Fibroblast of peridontal ligament (primary cell): ENCODE measurements around the gene ZNF579.
"Not testable (repeated sequence)": the region's sequence is repeated elsewhere in the genome, so short reads cannot be mapped to it uniquely, and the experiment has no call there.

Source experiments
- DNase-seq: peaks from one replicate; pipeline ENCODE4 v3.0.0-alpha.2; 2010; ENCODE audit errors: extremely low read depth

The ZNF579 gene

DNA sequence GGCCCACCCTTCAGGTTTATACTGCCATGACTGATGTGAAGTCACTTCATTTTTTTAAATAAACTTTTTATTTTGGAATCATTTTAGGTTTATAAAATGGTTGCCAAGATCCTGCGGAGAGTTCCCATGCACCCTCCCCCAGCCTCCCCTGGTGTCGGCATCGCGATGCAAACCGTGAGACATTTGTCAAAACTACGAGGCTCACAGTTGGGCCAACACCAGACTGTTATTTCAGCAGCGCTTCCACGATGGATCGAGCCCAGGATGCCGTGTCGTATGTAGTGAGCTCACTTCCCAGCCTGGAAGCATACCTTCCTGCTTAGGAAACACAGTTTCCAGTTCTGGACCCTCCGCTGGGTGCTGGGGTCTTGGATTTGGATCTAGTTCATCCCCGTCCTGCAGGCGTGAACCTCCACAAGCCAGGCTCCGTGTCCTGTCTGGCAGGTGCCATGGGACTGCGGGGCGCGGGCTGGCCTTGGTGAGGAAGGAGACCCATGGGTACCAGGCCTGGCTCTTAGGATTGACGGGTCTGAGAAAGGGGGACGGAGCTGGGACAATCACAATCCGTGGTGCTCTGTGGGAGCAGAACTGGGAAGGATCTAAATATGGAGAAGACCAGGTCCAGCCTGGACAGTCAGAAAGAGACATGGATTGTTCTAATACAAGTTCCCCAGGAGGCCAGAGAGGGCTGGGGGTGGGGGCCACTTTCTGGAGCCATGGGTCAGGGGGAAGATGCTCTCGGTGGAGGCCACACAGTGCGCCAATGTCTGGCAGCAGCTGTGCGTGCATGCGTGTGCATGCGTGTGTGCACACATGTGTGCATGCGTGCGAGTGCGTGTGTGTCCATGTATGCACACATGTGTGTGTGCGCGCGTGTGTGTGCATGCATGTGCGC, 41.3 kb downstream of the ZNF579 start:
- no peak for DNase-seq

DNA sequence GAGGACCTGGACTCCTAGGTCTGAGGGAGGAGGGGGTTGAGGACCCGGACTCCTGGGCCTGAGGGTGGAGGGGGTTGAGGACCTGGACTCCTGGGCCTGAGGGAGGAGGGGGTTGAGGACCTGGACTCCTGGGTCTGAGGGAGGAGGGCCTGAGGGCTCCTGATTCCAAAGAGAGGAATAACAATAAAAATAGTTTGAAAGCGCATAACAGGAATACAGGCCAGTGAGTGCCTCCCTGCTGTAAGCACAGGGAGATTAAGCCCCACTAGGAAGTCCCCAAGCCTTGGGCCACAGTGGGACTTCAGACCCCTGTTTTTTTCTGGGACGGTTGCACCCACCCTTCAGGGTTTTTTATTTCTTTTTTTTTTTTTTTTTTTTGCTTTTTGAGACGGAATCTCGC, 42.5 kb downstream of the ZNF579 start:
- DNase-seq, result no peak

DNA sequence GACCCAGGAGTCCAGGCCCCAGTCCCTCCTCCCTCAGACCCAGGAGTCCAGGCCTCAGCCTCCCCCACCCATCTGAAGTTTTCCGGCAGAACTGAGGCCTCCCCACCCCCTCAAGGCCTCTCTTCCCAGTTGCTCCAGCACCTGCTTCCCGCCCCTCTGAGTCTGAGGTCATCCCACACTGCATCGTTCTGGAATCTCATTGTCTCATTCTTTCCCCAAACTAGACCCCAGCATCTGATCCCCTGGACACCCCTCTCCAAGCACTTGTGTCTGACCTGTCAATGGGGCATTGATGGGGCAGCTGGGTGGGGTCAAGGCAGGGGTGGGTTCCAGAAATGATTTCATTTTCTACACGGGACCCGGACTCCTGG, 42.9 kb downstream of the ZNF579 start:
- no peak for DNase-seq

DNA sequence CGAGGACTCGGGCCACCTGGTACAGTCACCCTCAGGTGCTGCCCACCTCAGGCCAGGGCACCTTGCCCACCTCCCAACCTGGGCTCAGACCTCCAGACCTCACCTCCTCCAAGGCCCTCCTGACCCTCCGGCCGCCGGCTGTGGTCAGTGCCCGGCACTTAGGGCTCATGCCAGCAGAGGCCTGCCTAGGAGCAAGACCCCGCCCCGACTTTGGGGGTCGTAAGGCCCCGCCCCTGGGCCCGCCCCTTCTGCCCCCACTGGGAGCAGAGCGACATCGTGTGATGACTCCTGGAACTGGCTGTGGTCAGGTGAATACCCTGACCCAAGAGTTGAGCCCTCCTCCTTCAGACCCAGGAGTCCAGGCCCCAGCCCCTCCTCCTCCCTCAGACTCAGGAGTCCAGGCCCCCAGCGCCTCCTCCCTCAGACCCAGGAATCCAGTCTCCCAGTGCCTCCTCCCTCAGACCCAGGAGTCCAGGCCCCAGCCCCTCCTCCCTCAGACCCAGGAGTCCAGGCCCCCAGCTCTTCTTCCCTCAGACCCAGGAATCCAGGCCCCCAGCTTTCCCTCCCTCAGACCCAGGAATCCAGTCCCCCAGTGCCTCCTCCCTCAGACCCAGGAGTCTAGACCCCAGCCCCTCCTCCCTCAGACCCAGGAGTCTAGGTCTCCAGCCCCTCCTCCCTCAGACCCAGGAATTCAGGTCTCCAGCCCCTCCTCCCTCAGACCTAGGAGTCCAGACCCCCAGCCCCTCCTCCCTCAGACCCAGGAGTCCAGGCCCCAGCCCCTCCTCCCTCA, 43.5 kb downstream of the ZNF579 start, which contains the start of gene SBK2:
Gene SBK2 (minus strand): TSS at position 183 of the 790 bp plus-strand sequence. CDS start 839 bp downstream, outside the sequence.
- DNase-seq, result no peak

DNA sequence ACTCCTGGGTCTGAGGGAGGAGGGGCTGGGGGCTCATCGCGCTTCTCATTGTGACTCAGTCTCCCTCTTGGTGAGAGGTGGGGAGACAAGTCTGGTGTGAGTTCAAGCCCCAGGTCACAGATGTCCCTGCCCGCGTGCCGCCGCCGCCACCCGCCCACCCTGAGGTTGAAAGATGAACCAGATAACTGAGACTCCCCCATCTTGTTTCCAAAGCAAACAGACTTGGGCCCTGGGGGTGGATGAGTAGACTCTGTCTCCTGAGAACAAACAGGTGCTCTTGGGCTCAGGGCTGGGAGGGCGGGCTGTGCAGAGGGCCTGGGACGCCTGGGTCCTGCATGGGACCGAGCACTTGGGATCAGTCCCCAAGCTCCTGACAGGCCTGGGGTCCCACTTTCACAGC, 44.3 kb downstream of the ZNF579 start:
- DNase-seq, result no peak

DNA sequence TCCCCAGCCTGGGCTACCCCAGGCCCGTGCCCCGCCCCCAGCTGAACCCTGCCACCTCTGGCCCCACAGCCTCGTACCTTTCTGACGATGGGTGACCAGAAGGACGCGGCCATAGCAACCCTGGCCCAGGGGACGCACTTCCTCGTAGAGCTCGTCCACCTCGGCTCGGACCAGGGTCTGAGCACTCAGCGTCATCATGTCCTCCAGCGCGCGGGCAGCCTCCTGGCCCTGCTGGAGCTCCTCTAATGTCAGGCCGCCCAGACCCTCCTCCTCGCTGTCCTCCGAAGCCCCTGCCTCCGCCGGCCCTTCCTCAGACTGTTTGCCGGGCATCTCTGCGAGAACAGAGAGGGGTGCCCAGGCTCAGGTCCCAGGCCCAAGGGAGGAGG, 44.7 kb downstream of the ZNF579 start:
- no peak for DNase-seq

DNA sequence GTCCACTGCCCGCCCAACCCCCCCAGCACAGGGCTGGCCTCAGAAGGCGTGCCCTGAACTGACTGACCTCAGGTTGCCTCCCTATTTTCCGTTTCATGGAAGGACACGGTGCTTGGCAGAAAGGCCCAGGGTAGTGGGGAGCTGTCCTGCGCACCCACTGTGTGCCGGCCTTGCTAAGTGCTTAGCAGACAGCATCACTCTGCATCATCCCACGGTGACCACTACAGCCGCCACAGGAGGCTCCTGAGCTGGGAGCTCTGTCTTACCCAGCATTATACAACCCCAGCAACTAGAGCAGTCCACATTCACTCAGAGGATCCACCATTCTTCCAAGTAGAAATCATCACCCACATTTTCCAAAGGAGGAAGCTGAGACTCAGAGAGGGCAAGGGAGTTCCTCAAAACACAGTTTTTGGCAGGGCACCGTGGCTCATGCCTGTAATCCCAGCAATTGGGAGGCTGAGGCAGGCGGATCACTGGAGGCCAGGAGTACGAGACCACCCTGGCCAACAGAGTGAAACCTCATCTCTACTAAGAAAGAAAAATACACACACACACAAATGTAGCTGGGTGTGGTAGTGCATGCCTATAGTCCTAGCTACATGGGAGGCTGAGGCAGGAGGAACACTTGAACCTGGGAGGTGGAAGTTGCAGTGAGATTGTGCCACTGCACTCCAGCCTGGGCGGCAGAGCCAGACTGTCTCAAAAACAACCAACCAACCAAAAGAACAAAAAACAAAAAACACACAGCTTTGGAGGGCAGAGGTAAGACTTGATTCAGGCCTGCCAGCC, 45.3 kb downstream of the ZNF579 start:
- no peak for DNase-seq

DNA sequence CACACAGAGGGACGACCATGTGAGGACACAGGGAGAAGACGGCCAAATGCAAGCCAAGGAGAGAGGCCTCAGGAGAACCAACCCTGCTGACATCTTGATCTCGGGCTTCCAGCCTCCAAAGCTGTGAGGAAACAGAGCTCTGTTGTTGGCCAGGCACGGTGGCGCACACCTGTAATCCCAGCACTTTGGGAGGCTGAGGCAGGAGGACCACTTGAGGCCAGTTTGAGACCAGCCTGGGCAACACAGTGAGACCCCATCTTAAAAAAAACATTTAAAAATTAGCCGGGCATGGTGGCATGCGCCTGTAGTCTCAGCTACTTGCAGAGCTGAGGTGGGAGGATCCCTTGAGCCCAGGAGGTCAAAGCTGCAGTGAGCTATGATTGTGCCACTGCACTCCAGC, 46.4 kb downstream of the ZNF579 start:
- DNase-seq, result not testable (repeated sequence)

DNA sequence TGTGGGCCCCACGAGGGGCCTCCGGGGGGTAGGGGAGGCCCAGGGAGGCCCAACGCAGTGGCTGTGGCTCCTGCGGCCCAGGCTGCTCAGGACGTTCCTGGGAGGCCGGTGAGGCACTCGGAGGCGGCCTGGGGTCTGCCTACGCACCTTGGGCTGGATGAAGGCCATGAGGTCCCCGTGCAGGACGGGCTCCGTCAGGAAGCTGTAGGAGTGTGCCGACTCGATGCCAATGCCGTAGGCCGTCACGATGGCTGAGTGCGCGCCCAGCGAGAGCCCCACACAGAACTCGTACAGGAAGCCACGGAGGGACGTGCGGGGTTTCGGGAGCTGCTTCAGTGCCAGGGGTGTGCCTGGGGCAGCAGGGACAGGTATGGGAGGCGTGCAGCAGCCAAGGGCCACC, 49.7 kb downstream of the ZNF579 start:
- DNase-seq, result no peak

DNA sequence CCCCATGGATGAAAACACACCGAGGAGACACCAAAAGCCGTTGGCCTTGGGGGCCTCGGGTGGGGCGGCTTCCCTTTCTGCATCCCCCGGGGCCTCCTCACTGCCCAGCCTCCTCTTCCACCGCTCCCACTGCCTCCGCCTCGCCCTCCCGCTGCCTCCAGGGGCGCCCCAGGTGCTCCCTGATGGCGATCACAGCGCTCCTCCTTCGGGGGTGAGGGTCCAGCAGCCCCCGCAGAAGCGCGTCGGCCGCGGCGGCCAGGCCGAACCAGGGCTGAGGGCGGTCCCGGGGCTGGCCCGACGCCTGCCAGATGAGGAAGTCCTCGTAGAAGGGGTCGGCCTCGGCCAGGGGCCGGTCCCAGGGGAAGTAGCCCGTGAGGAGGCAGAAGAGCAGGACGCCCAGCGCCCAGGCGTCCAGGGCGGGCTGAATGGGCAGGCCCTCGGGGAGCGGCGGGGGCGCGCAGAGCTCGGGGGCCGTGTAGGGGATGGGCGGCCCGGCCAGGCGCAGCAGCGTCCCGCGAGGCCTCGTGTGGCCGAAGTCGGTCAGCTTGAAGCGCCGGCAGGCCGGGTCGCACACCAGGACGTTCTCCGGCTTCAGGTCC, 50.9 kb downstream of the ZNF579 start:
- DNase-seq, result no peak

DNA sequence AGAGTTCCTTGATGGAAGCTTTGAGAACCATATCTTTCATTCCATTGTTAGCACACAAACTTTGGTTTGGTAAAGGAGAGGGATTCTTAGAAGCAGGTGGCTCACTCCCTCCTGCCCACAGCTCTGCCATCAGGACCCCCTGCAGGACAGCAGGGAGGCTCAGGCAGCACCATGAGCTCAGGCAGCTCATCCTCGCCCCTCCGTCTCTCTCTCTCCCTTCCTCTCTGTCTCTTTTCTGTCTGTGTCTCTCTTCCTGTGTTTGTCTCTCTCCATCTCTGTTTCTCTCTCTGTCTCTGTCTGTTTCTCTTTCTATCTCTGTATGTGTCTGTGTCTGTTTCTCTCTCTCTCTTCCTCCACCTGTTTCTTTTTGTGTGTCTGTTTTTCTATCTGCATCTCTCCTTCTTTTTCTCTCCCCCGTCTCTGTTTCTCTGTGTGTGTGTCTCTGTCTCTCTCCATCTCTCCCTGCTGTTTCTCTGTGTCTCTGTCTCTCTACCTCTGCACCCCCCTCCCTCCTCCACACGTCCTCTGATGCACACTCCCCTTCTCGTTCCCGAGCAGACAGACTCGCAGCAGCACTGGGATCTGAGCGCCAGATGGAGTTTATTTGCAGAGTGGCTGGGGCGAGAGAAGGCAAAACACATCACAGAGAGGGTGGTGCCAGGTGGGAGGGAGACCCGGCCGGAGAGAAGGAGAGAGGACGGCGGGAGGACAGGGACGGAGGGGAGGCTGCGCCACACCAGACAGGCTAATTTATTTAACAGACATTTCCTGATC, 52.4 kb downstream of the ZNF579 start:
- no peak for DNase-seq

DNA sequence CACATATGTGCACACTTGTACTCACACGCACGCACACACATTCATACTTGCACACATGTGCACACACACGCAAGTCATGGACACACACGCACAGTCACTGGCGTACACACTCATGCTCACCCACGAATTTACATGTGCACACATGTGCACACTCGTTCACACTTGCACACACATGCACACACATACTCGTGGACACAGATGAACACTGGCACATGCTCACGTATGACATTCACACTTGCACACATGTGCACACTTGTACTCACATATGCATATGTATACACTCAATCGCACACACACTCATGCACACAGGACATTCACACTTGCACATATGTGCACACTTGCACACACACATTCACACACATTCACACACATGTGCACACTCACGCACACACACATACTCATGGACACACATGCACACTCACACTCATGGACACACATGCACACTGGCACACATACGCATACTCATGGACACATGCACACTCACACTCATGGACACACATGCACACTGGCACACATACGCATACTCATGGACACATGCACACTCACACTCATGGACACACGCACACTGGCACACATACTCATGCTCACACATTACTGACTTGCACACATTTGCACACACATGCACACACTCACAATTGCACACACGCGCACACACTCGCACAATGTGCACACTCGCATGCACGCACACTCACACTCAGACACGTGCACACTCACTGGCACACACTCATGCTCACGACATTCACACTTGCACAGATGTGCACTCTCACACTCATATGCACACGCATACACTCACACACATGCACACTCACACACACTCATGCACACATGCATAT, 53.2 kb downstream of the ZNF579 start:
- no peak for DNase-seq
